DOHH2 (cell line): ENCODE data around the gene RAB17.

Experiments
- EZH2phosphoT487 ChIP-seq: fragments of 200-600 bp; sonication (generic); IDR thresholded peaks from 2 replicates; pipeline ENCODE4 v1.6.1; 2017; ENCODE audit warnings: borderline replicate concordance, mild to moderate bottlenecking, antibody characterized with exemption, low read length, moderate library complexity, mixed read lengths
- TF ChIP-seq, protein P1 (sequence below): fragments of 200-600 bp; sonication (generic); IDR thresholded peaks from one replicate; pipeline ENCODE4 v1.5.1; 2014; ENCODE audit warnings: antibody characterized with exemption, mild to moderate bottlenecking, low read depth, low read length; ENCODE audit not compliant: poor library complexity, severe bottlenecking

DNA sequence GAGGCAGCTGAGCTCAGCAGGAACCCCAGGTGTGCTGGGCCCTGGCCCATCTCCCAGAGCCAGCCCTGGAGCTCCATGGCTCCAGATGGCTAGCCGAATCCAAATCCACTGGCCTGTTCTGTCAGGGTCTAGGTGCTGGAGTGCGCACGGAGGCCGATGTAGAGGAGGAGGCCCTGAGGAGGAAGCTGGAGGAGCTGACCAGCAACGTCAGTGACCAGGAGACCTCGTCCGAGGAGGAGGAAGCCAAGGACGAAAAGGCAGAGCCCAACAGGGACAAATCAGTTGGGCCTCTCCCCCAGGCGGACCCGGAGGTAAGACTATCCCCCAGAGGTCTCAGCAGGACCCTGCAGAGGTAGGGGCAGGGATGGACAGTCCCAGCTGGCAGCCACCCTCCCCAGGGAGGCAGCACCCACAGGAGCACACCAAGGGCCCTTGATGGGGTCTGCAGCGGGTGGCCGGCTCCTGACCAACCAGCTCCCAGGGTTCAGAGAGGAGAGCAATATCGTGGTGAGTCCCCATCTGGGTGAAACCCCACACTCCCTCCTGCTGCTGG is 50.2 kb downstream of the RAB17 start:
- TF ChIP-seq, protein P1, sequence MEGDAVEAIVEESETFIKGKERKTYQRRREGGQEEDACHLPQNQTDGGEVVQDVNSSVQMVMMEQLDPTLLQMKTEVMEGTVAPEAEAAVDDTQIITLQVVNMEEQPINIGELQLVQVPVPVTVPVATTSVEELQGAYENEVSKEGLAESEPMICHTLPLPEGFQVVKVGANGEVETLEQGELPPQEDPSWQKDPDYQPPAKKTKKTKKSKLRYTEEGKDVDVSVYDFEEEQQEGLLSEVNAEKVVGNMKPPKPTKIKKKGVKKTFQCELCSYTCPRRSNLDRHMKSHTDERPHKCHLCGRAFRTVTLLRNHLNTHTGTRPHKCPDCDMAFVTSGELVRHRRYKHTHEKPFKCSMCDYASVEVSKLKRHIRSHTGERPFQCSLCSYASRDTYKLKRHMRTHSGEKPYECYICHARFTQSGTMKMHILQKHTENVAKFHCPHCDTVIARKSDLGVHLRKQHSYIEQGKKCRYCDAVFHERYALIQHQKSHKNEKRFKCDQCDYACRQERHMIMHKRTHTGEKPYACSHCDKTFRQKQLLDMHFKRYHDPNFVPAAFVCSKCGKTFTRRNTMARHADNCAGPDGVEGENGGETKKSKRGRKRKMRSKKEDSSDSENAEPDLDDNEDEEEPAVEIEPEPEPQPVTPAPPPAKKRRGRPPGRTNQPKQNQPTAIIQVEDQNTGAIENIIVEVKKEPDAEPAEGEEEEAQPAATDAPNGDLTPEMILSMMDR: no peak
- TF ChIP-seq EZH2phosphoT487: no peak
